Measurements from ENCODE around the gene SUPT6H. TPM values are rescaled to one million over a fixed set of nuclear protein-coding genes. Genes with fewer than 3 reads are reported as not detected.

Gene SUPT6H
- polyA plus RNA-seq, 2 of the 4 experiments (the other 2 are of a cell fraction), result 51.4 to 63.8 TPM

- TF ChIP-seq, protein P1, sequence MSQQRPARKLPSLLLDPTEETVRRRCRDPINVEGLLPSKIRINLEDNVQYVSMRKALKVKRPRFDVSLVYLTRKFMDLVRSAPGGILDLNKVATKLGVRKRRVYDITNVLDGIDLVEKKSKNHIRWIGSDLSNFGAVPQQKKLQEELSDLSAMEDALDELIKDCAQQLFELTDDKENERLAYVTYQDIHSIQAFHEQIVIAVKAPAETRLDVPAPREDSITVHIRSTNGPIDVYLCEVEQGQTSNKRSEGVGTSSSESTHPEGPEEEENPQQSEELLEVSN (IDR thresholded peaks at IDR 0.05; ENCODE audit: borderline replicate concordance, low read depth), result peak; percentile 64
- TF ChIP-seq BHLHE40 (IDR thresholded peaks at IDR 0.05; ENCODE audit: low read depth, low read length), result no peak
- TF ChIP-seq, protein P2, sequence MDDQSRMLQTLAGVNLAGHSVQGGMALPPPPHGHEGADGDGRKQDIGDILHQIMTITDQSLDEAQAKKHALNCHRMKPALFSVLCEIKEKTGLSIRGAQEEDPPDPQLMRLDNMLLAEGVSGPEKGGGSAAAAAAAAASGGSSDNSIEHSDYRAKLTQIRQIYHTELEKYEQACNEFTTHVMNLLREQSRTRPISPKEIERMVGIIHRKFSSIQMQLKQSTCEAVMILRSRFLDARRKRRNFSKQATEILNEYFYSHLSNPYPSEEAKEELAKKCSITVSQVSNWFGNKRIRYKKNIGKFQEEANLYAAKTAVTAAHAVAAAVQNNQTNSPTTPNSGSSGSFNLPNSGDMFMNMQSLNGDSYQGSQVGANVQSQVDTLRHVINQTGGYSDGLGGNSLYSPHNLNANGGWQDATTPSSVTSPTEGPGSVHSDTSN (IDR thresholded peaks at IDR 0.05), result no peak
These were observed 17.0 kb upstream of the SUPT6H start, which contains the start of gene BLTP2 (continued) for GRCh38 chr17:28644787-28645575.

- FAIRE-seq, result no peak
- peak overlapping the region; percentile 94 for H3K4me3 ChIP-seq
- CTCF ChIA-PET, result interaction anchor here (0.5 to 6.8 kb wide), 18 partner anchors 12 to 160 kb away, joined by 3 to 90 read pairs (median 13); partner anchors contain the start of genes NEK8, PROCA1, RPL23A and SDF2
- peak overlapping the region; percentile 97 to 99 for H3K27ac ChIP-seq
- DNase-seq (ENCODE audit: low read depth in 1 of 2, low spot score in 1 of 2), result no peak
- H3K4me2 ChIP-seq, result peak overlapping the region; percentile 79
- peak; percentile 2; a peak in 4 of 6 replicates for ATAC-seq
- TF ChIP-seq HDAC2 (IDR thresholded peaks at IDR 0.05) (no peak), MAFK (IDR thresholded peaks at IDR 0.05; ENCODE audit: partially characterized antibody) (no peak), GATA3 (IDR thresholded peaks at IDR 0.05; ENCODE audit: borderline replicate concordance) (no peak), ZFP36 (IDR thresholded peaks at IDR 0.05; ENCODE audit: borderline replicate concordance, partially characterized antibody) (no peak), NFE2L2 (conservative IDR thresholded peaks at IDR 0.05; ENCODE audit: low read length) (no peak), KDM1A (IDR thresholded peaks at IDR 0.05; ENCODE audit: low read depth) (no peak), SREBF2 (IDR thresholded peaks at IDR 0.05) (no peak), ELK1 (IDR thresholded peaks at IDR 0.05; ENCODE audit: low read depth, low read length) (no peak), RARB (CRISPR knock-in tag; IDR thresholded peaks at IDR 0.05) (no peak), FOXS1 (CRISPR knock-in tag; IDR thresholded peaks at IDR 0.05) (no peak), CBX8 (IDR thresholded peaks at IDR 0.05) (no peak), RNF2 (IDR thresholded peaks at IDR 0.05; ENCODE audit: borderline replicate concordance, low read depth) (no peak), ZC3H11A (IDR thresholded peaks at IDR 0.05) (no peak), POLR2A (IDR thresholded peaks at IDR 0.05; ENCODE audit: low read length) (no peak)
- TF ChIP-seq, protein P3, sequence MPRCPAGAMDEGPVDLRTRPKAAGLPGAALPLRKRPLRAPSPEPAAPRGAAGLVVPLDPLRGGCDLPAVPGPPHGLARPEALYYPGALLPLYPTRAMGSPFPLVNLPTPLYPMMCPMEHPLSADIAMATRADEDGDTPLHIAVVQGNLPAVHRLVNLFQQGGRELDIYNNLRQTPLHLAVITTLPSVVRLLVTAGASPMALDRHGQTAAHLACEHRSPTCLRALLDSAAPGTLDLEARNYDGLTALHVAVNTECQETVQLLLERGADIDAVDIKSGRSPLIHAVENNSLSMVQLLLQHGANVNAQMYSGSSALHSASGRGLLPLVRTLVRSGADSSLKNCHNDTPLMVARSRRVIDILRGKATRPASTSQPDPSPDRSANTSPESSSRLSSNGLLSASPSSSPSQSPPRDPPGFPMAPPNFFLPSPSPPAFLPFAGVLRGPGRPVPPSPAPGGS (IDR thresholded peaks at IDR 0.05), result no peak
- TF ChIP-seq, protein P4, sequence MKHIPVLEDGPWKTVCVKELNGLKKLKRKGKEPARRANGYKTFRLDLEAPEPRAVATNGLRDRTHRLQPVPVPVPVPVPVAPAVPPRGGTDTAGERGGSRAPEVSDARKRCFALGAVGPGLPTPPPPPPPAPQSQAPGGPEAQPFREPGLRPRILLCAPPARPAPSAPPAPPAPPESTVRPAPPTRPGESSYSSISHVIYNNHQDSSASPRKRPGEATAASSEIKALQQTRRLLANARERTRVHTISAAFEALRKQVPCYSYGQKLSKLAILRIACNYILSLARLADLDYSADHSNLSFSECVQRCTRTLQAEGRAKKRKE (CRISPR knock-in tag; IDR thresholded peaks at IDR 0.05; ENCODE audit: low read depth), result no peak
- WGBS (ENCODE audit: missing lambda C conversion rate), result 41% methylated on average over 8 of the region's 8 CpGs
- POLR2A ChIA-PET, result interaction anchor here (0.8 to 2.6 kb wide), 16 partner anchors 10 to 98 kb away, joined by 3 to 41 read pairs (median 6); partner anchors contain the start of genes PIGS, PROCA1, RPL23A and SDF2
- H3K4me1 ChIP-seq, result peaks cover 32% of the 10 kb centered on the region
- H3K9me3 ChIP-seq, result no peaks in the 10 kb centered on the region
These were observed 16.4 kb upstream of the SUPT6H start for GRCh38 chr17:28645576-28645939.

Measured in A549 (cell line).